ENCODE results near the gene PRDX1.
"Not testable (repeated sequence)": the region's sequence is repeated elsewhere in the genome, so short reads cannot be mapped to it uniquely, and the experiment has no call there.

Gene PRDX1

DNA sequence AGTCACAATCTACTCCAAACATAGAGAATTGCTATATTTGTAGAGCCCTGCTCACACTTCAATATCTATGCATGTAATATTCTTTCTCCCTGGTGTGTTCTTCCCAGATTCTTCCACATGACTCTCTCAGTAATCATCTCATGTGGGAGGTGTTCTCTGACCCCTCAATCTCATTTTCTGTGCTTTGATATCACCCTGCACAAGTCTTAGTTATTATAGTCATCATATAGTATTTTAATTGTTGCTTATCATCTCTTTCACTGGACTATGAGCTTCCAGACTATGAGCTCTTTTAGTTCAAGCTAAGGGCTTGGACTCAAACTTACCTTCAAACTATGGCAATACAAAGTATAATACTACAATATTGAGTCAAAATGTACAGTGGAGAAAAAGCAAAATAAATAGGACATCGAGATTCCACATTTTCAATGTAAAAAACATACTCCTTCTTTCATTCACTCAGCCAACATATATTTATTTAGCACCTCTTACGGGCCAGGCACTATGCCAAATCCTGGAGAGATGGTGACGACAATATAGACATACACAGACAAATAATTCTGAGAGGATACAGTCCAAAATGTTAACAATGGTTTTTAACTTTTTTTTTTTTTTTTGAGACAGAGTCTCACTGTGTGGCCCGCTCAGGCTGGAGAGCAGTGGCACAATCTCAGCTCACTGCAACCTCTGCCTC, 43.4 kb downstream of the PRDX1 start:
- TF ChIP-seq, protein P1, sequence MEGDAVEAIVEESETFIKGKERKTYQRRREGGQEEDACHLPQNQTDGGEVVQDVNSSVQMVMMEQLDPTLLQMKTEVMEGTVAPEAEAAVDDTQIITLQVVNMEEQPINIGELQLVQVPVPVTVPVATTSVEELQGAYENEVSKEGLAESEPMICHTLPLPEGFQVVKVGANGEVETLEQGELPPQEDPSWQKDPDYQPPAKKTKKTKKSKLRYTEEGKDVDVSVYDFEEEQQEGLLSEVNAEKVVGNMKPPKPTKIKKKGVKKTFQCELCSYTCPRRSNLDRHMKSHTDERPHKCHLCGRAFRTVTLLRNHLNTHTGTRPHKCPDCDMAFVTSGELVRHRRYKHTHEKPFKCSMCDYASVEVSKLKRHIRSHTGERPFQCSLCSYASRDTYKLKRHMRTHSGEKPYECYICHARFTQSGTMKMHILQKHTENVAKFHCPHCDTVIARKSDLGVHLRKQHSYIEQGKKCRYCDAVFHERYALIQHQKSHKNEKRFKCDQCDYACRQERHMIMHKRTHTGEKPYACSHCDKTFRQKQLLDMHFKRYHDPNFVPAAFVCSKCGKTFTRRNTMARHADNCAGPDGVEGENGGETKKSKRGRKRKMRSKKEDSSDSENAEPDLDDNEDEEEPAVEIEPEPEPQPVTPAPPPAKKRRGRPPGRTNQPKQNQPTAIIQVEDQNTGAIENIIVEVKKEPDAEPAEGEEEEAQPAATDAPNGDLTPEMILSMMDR (IDR thresholded peaks at IDR 0.05; ENCODE audit: low read depth, low read length, missing control alignments) = no peak
- DNase-seq (ENCODE audit: extremely low read depth, low read depth) = no peak
- no peak overlapping the region for H3K4me3 ChIP-seq (replicated peaks; ENCODE audit: low read depth, low read length)

DNA sequence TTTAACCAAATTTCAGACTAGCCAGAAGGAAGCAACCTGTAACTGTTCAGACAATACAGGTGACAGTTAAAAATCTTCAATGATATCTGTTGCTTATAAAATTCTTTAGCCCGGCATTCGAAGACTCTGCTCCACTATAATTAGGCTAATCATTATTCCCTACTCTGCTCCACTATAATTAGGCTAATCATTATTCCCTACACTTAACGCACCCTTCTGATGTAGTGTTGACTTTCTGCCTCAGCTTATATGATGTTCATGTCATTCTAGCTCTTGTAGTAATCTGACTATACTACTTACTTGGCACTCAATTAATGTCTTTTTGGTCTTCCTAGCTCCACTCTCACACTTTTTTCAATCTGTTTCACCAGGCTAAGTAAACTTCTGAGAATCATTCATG, 44.0 kb downstream of the PRDX1 start:
- no peak for DNase-seq (ENCODE audit: extremely low read depth, low read depth)
- TF ChIP-seq, protein P1 (IDR thresholded peaks at IDR 0.05; ENCODE audit: low read depth, low read length, missing control alignments) = no peak
- H3K4me3 ChIP-seq (replicated peaks; ENCODE audit: low read depth, low read length) = no peak overlapping the region

- not testable (repeated sequence) for H3K4me3 ChIP-seq (replicated peaks; ENCODE audit: low read depth, low read length)
Measured at GRCh38 chr1:45474194-45474593, 47.5 kb downstream of the PRDX1 start.

DNA sequence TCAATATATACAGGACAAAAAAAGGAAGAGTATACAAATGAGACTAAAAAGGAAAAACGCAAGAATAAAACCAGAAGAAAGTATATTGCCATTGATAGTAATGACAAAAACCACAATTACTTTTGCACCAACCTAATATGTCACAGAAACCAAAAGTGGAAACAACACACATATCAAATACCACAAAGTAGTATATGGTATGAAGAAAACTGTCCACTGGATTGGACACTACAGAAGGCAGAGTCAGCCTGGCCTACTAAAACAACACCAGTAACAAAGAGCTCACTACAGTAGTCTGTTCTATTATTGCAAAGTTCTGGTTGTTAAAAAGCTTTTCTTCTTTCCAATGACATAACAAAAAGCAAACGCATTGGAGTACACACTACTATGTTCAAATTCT, 48.4 kb downstream of the PRDX1 start:
- TF ChIP-seq, protein P1 (IDR thresholded peaks at IDR 0.05; ENCODE audit: low read depth, low read length, missing control alignments) = no peak
- no peak overlapping the region for H3K4me3 ChIP-seq (replicated peaks; ENCODE audit: low read depth, low read length)
- DNase-seq (ENCODE audit: extremely low read depth, low read depth) = no peak

More at GRCh38 chr1:45474194-45474593, 47.5 kb downstream of the PRDX1 start:
- not testable (repeated sequence) for DNase-seq (ENCODE audit: extremely low read depth, low read depth)

GRCh38 chr1:45470306-45470798, 51.3 kb downstream of the PRDX1 start:
- no peak for DNase-seq (ENCODE audit: extremely low read depth, low read depth)
- TF ChIP-seq, protein P1 (IDR thresholded peaks at IDR 0.05; ENCODE audit: low read depth, low read length, missing control alignments) = no peak
- H3K4me3 ChIP-seq (replicated peaks; ENCODE audit: low read depth, low read length) = no peak overlapping the region

DNA sequence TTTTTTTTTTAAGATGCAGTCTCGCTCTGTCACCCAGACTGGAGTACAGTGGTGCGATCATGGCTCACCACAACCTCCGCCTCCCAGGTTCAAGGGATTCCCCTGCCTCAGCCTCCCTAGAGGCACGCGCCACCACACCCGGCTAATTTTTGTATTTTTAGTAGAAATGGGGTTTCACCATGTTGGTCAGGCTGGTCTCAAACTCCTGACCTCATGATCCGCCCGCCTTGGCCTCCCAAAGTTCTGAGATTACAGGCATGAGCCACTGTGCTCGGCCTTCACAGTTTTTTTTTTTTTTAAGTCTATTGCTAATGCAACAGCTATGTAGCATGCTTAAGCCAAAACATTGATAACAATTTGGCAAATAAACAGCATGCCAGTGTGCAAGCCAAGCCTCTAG, 54.3 kb downstream of the PRDX1 start:
- H3K4me3 ChIP-seq (replicated peaks; ENCODE audit: low read depth, low read length); DNase-seq (ENCODE audit: extremely low read depth, low read depth): not testable (repeated sequence)

GRCh38 chr1:45465277-45465676, 56.4 kb downstream of the PRDX1 start:
- DNase-seq (ENCODE audit: extremely low read depth, low read depth) = no peak
- no peak overlapping the region for H3K4me3 ChIP-seq (replicated peaks; ENCODE audit: low read depth, low read length)
- TF ChIP-seq, protein P1 (IDR thresholded peaks at IDR 0.05; ENCODE audit: low read depth, low read length, missing control alignments) = no peak
